ENCODE results near the gene ADCYAP1R1.

Gene ADCYAP1R1

DNA sequence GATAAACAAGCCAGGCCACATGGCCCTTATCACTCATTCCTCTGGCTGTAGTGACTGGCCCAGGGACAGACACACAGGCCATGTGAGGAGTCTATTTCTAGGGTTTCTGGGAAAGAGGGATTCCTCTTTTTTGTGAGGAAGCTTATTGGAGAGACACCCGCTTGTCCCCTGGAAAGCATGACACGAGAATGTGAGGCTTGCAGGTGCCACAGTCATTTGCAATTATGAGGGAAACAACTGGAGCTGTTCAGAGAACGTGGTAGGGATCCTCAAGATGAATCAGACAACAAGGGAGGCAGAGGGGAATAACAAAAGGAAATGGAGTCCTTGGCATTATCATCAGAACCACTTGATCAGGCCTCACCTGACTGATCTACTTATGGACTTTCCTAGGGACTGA is 64.5 kb downstream of the ADCYAP1R1 start:
- Histone ChIP-seq H3K36me3 (ENCODE audit: insufficient read depth, low read length) (no peaks in the 10 kb centered on the region), H3K9ac (ENCODE audit: low read depth, low read length) (no peak overlapping the region), H3K79me2 (ENCODE audit: insufficient read depth, low read length) (no peaks in the 10 kb centered on the region), H4K20me1 (ENCODE audit: insufficient read depth, low read length) (no peaks in the 10 kb centered on the region), H3K27me3 (ENCODE audit: insufficient read depth, low read length, poor library complexity) (peaks cover 7% of the 10 kb centered on the region), H3K27ac (ENCODE audit: low read length) (no peak overlapping the region), H3K9me3 (ENCODE audit: insufficient read depth, low read length, severe bottlenecking) (no peaks in the 10 kb centered on the region), H3K4me1 (ENCODE audit: insufficient read depth, low read length) (no peaks in the 10 kb centered on the region), H3K4me3 (ENCODE audit: low read depth in 1 of 2, low read length in 2 of 2) (no peak overlapping the region), H2AFZ (ENCODE audit: low read depth, low read length) (no peak overlapping the region), H3K4me2 (ENCODE audit: insufficient read depth, low read length) (no peak overlapping the region)
- DNase-seq = no peak
- TF ChIP-seq, protein P1, sequence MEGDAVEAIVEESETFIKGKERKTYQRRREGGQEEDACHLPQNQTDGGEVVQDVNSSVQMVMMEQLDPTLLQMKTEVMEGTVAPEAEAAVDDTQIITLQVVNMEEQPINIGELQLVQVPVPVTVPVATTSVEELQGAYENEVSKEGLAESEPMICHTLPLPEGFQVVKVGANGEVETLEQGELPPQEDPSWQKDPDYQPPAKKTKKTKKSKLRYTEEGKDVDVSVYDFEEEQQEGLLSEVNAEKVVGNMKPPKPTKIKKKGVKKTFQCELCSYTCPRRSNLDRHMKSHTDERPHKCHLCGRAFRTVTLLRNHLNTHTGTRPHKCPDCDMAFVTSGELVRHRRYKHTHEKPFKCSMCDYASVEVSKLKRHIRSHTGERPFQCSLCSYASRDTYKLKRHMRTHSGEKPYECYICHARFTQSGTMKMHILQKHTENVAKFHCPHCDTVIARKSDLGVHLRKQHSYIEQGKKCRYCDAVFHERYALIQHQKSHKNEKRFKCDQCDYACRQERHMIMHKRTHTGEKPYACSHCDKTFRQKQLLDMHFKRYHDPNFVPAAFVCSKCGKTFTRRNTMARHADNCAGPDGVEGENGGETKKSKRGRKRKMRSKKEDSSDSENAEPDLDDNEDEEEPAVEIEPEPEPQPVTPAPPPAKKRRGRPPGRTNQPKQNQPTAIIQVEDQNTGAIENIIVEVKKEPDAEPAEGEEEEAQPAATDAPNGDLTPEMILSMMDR (IDR thresholded peaks at IDR 0.05; ENCODE audit: borderline replicate concordance, extremely low read depth, low read length, poor library complexity, severe bottlenecking) = no peak
- TF ChIP-seq EZH2 (IDR thresholded peaks at IDR 0.05; ENCODE audit: borderline replicate concordance, low read depth, low read length, severe bottlenecking) = no peak
- no peak for ATAC-seq (ENCODE audit: insufficient read depth, low read depth)

DNA sequence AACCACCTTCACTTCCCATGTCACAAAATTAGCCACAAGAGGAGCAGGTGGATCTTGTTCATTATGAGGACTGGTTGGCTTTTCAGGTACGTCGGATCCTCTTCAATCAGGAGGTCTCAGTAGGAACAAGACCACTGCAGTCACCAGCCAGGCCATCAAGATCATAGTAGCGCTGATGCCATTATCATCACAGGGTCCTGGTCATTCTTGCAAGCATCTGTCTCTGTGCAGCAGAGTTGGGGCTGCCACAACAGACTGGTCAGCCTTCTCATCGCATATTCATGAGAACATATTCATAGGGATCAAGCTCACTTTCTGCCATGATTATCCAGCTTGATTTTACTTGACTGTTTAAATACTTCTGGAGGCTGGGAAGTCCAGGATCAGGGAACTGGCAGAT is 67.1 kb downstream of the ADCYAP1R1 start:
- H4K20me1 ChIP-seq (ENCODE audit: insufficient read depth, low read length) = 0 out of 2 replicates have a peak, but pooled peaks cover 5% of the 10 kb centered on the region
- DNase-seq = no peak
- ATAC-seq (ENCODE audit: insufficient read depth, low read depth) = no peak
- peaks cover 11% of the 10 kb centered on the region for H3K27me3 ChIP-seq (ENCODE audit: insufficient read depth, low read length, poor library complexity)
- H3K4me2 ChIP-seq (ENCODE audit: insufficient read depth, low read length) = no peak overlapping the region
- no peak overlapping the region for H2AFZ ChIP-seq (ENCODE audit: low read depth, low read length)
- H3K36me3 ChIP-seq (ENCODE audit: insufficient read depth, low read length) = no peaks in the 10 kb centered on the region
- H3K27ac ChIP-seq (ENCODE audit: low read length) = no peak overlapping the region
- H3K9me3 ChIP-seq (ENCODE audit: insufficient read depth, low read length, severe bottlenecking) = no peaks in the 10 kb centered on the region
- H3K4me3 ChIP-seq (ENCODE audit: low read depth in 1 of 2, low read length in 2 of 2) = no peak overlapping the region
- no peaks in the 10 kb centered on the region for H3K79me2 ChIP-seq (ENCODE audit: insufficient read depth, low read length)
- H3K9ac ChIP-seq (ENCODE audit: low read depth, low read length) = no peak overlapping the region
- TF ChIP-seq EZH2 (IDR thresholded peaks at IDR 0.05; ENCODE audit: borderline replicate concordance, low read depth, low read length, severe bottlenecking) = no peak
- TF ChIP-seq, protein P1 (IDR thresholded peaks at IDR 0.05; ENCODE audit: borderline replicate concordance, extremely low read depth, low read length, poor library complexity, severe bottlenecking) = no peak
- no peaks in the 10 kb centered on the region for H3K4me1 ChIP-seq (ENCODE audit: insufficient read depth, low read length)

DNA sequence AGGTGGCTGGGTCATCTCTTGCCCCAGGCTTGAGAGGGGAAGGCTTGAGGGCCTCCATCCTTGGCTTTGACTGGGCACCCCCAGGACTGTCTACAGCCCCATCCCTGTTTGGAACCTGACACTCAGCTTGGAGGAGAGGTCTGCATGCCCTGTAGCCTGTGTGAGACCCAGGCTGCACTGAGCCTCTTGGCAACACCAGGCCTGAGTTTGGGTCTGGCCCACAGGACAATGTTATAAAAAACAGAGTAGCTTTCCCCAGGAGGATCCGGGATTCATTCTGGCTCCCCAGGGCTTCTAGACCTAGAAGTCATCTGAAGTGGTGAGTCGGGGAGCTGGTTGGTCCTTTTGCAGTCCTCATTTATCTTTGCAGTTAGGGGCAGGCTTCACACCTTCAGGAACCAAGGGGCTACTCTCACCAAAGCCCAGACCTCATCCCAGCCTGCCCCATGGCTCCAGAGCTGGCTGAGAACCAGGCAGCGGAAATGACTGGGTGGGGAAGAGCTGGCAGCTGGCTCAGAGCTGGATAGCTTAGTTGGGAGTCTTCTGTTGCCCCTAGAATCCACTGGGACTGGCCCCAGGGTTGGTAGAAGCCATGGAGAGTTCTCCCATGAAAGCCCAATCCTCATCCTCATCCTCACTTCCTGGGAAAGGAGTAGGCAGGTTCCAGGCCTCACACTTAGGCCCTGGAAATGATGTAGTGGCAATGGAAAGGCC is 68.8 kb downstream of the ADCYAP1R1 start:
- H4K20me1 ChIP-seq (ENCODE audit: insufficient read depth, low read length) = 0 out of 2 replicates have a peak, but pooled peaks cover 5% of the 10 kb centered on the region
- H3K9me3 ChIP-seq (ENCODE audit: insufficient read depth, low read length, severe bottlenecking) = no peaks in the 10 kb centered on the region
- H3K36me3 ChIP-seq (ENCODE audit: insufficient read depth, low read length) = no peaks in the 10 kb centered on the region
- TF ChIP-seq, protein P1 (IDR thresholded peaks at IDR 0.05; ENCODE audit: borderline replicate concordance, extremely low read depth, low read length, poor library complexity, severe bottlenecking) = no peak
- TF ChIP-seq EZH2 (IDR thresholded peaks at IDR 0.05; ENCODE audit: borderline replicate concordance, low read depth, low read length, severe bottlenecking) = no peak
- DNase-seq = no peak
- H3K9ac ChIP-seq (ENCODE audit: low read depth, low read length) = no peak overlapping the region
- no peak overlapping the region for H2AFZ ChIP-seq (ENCODE audit: low read depth, low read length)
- ATAC-seq (ENCODE audit: insufficient read depth, low read depth) = no peak
- H3K4me2 ChIP-seq (ENCODE audit: insufficient read depth, low read length) = no peak overlapping the region
- H3K27ac ChIP-seq (ENCODE audit: low read length) = no peak overlapping the region
- H3K79me2 ChIP-seq (ENCODE audit: insufficient read depth, low read length) = no peaks in the 10 kb centered on the region
- H3K4me3 ChIP-seq (ENCODE audit: low read depth in 1 of 2, low read length in 2 of 2) = no peak overlapping the region
- H3K4me1 ChIP-seq (ENCODE audit: insufficient read depth, low read length) = no peaks in the 10 kb centered on the region
- H3K27me3 ChIP-seq (ENCODE audit: insufficient read depth, low read length, poor library complexity) = peaks cover 11% of the 10 kb centered on the region
